ENCODE measurements around the gene USP6. TPM values are rescaled to one million over a fixed set of nuclear protein-coding genes. Genes with fewer than 3 reads are reported as not detected.
A peak's percentile ranks its signal among the peaks of the same experiment; 100 is the strongest.

Gene USP6
- total and polyA plus RNA-seq, 2 of the 13 experiments (the other 11 are each of a cell fraction or from before 2014, with no cell fraction given) = 0.04 TPM; not detected in 1

DNA sequence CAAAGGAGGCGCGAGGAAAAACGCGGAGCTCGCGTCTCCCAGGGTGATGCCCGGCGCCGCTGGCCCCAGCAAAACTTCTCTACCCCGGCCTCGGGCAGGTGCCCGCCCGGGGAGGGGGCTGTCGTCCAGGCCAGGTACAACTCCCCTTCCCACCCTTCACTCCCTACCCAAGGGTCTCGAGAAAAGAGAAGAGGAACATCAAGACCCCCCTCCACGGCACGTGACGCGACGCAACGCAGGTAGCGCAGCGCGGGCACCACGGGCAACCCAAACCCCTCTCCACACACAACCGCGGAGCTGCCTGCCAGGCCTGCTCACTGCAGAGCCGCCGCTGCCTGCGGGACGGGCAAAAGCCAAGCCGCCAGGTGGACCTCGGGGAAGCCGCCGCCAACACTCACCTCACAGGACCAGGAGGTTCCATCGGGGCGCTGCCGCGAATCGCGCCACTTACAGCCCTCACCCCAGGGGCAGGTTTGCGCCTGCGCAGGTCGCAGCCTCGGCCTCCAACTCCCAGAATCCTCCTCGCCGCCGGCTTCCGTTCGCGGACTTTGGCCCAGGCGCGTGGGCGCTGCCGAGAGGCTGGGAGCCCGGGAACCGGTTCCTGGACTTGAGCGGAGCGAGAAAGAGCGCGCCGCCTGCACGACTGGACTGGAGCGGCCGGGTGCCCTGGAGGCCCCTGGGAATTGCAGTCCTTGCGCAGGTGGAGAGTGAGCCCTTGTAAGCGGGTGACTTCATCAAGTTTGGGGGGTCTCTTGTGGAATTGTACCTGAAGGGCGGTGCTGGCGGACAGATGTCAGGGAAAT, 4.2 kb upstream of the USP6 start, which contains the start of gene ZNF232 (continued):
- TF ChIP-seq, protein P1, sequence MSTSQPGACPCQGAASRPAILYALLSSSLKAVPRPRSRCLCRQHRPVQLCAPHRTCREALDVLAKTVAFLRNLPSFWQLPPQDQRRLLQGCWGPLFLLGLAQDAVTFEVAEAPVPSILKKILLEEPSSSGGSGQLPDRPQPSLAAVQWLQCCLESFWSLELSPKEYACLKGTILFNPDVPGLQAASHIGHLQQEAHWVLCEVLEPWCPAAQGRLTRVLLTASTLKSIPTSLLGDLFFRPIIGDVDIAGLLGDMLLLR (CRISPR knock-in tag; IDR thresholded peaks at IDR 0.05) = 0 out of 2 replicates have a peak, but pooled peaks have one; percentile 68
- TF ChIP-seq, protein P2, sequence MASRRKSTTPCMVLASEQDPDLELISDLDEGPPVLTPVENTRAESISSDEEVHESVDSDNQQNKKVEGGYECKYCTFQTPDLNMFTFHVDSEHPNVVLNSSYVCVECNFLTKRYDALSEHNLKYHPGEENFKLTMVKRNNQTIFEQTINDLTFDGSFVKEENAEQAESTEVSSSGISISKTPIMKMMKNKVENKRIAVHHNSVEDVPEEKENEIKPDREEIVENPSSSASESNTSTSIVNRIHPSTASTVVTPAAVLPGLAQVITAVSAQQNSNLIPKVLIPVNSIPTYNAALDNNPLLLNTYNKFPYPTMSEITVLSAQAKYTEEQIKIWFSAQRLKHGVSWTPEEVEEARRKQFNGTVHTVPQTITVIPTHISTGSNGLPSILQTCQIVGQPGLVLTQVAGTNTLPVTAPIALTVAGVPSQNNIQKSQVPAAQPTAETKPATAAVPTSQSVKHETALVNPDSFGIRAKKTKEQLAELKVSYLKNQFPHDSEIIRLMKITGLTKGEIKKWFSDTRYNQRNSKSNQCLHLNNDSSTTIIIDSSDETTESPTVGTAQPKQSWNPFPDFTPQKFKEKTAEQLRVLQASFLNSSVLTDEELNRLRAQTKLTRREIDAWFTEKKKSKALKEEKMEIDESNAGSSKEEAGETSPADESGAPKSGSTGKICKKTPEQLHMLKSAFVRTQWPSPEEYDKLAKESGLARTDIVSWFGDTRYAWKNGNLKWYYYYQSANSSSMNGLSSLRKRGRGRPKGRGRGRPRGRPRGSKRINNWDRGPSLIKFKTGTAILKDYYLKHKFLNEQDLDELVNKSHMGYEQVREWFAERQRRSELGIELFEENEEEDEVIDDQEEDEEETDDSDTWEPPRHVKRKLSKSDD (CRISPR knock-in tag; IDR thresholded peaks at IDR 0.05; ENCODE audit: low read depth) = peak; percentile 75; the same call in 1 of the 2 replicates
- TF ChIP-seq SYNCRIP (IDR thresholded peaks at IDR 0.05; ENCODE audit: insufficient read depth, low read depth, low read length) (no peak), FOXC1 (CRISPR knock-in tag; IDR thresholded peaks at IDR 0.05; ENCODE audit: borderline replicate concordance) (peak; percentile 70; the same call in 1 of the 2 replicates), TBL1XR1 (IDR thresholded peaks at IDR 0.05; ENCODE audit: borderline replicate concordance, low read length, partially characterized antibody) (no peak), KDM6A (CRISPR knock-in tag; IDR thresholded peaks at IDR 0.05; ENCODE audit: low read depth) (no peak), ZNF10 (CRISPR knock-in tag; IDR thresholded peaks at IDR 0.05; ENCODE audit: borderline replicate concordance, low read depth) (no peak), SIN3B (IDR thresholded peaks at IDR 0.05; ENCODE audit: low read length) (0 out of 2 replicates have a peak, but pooled peaks have one; percentile 28), NFYC (CRISPR knock-in tag; IDR thresholded peaks at IDR 0.05) (peak; percentile 63; the same call in 1 of the 2 replicates), NCOA2 (CRISPR knock-in tag; IDR thresholded peaks at IDR 0.05) (peak; percentile 49), ZNF3 (CRISPR knock-in tag; IDR thresholded peaks at IDR 0.05) (no peak), GZF1 (CRISPR knock-in tag; IDR thresholded peaks at IDR 0.05) (no peak), RFX3 (CRISPR knock-in tag; IDR thresholded peaks at IDR 0.05) (no peak), ASH2L (IDR thresholded peaks at IDR 0.05; ENCODE audit: insufficient read length, low read depth, low read length) (peak; percentile 78), ZNF264 (CRISPR knock-in tag; IDR thresholded peaks at IDR 0.05) (peak; percentile 89; the same call in 1 of the 2 replicates), GABPA (IDR thresholded peaks at IDR 0.05; ENCODE audit: low read depth, low read length) (peak; percentile 47), GABPA (CRISPR knock-in tag; IDR thresholded peaks at IDR 0.05; ENCODE audit: low read depth) (peak; percentile 89), ZNF652 (CRISPR knock-in tag; IDR thresholded peaks at IDR 0.05; ENCODE audit: borderline replicate concordance, low read depth) (no peak), ZNF775 (CRISPR knock-in tag; IDR thresholded peaks at IDR 0.05; ENCODE audit: borderline replicate concordance) (no peak)
- TF ChIP-seq, protein P3, sequence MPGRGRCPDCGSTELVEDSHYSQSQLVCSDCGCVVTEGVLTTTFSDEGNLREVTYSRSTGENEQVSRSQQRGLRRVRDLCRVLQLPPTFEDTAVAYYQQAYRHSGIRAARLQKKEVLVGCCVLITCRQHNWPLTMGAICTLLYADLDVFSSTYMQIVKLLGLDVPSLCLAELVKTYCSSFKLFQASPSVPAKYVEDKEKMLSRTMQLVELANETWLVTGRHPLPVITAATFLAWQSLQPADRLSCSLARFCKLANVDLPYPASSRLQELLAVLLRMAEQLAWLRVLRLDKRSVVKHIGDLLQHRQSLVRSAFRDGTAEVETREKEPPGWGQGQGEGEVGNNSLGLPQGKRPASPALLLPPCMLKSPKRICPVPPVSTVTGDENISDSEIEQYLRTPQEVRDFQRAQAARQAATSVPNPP (CRISPR knock-in tag; IDR thresholded peaks at IDR 0.05) = peak; percentile 54; the same call in 1 of the 2 replicates
- TF ChIP-seq, protein P4, sequence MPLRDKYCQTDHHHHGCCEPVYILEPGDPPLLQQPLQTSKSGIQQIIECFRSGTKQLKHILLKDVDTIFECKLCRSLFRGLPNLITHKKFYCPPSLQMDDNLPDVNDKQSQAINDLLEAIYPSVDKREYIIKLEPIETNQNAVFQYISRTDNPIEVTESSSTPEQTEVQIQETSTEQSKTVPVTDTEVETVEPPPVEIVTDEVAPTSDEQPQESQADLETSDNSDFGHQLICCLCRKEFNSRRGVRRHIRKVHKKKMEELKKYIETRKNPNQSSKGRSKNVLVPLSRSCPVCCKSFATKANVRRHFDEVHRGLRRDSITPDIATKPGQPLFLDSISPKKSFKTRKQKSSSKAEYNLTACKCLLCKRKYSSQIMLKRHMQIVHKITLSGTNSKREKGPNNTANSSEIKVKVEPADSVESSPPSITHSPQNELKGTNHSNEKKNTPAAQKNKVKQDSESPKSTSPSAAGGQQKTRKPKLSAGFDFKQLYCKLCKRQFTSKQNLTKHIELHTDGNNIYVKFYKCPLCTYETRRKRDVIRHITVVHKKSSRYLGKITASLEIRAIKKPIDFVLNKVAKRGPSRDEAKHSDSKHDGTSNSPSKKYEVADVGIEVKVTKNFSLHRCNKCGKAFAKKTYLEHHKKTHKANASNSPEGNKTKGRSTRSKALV (CRISPR knock-in tag; IDR thresholded peaks at IDR 0.05) = 0 out of 2 replicates have a peak, but pooled peaks have one; percentile 65
- TF ChIP-seq, protein P5, sequence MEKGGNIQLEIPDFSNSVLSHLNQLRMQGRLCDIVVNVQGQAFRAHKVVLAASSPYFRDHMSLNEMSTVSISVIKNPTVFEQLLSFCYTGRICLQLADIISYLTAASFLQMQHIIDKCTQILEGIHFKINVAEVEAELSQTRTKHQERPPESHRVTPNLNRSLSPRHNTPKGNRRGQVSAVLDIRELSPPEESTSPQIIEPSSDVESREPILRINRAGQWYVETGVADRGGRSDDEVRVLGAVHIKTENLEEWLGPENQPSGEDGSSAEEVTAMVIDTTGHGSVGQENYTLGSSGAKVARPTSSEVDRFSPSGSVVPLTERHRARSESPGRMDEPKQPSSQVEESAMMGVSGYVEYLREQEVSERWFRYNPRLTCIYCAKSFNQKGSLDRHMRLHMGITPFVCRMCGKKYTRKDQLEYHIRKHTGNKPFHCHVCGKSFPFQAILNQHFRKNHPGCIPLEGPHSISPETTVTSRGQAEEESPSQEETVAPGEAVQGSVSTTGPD (CRISPR knock-in tag; IDR thresholded peaks at IDR 0.05) = no peak

All from HepG2 (cell line).